GM18861 (cell line): ENCODE results near the gene C10orf67.
"Not testable (repeated sequence)": the region's sequence is repeated elsewhere in the genome, so short reads cannot be mapped to it uniquely, and the experiment has no call there.

Experiments
- ATAC-seq: cut with Tn5 transposase; IDR thresholded peaks from one replicate; pipeline ENCODE4 v1.9.1; 2021; ENCODE audit not compliant: unreplicated experiment

Gene C10orf67

DNA sequence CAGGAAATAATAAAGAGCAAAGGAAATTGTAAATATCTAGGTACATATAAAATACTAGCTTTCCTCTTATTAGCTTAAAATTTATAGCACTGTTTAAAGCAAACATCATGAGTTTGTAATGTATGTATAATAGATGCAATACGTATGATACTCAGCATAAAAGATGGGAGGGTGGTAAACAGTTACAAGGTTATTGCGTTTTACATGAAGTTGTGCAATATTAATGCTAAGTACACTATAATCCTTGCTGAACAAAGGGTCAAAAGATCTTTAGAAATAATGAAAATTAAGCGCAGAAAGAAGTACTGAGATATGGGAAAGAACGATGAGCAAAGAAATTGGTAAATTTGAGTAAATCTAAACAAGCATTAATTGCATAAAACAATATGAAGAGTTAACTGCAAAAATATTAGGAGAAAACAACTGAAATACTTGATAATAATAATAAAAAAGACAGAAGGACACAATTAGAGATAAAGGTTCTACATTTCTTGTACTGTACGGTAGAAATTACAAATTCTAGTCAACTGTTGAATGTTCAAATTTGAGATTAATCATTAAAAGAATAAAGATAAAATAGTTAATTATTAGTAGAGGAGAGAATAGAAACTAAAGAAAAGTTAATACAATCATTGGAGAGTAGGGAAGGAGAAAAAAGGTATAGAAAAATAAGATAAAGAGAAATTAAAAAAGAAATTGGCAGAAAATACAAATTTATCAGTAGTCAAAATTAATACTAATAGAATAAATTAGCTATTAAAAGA, 17.9 kb downstream of the C10orf67 start:
- no peak for ATAC-seq

DNA sequence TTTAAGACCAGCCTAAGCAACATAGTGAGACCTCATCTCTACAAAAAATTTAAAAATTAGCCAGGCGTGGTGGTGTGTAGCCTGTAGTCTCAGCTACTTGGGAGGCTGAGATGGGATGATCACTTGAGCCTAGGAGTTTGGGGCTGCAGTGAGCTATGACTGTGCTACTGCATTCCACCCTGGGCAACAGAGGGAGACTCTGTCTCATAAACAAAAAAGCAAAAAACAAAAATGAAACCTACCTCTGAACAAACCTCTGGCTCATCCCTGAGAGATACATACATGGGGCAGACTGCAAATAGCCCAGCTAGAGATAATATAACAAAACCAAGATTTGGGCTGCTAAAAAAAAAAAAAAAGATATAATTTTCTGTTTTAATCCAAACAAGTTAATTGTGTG, 19.5 kb downstream of the C10orf67 start:
- ATAC-seq, result peak; percentile 97

DNA sequence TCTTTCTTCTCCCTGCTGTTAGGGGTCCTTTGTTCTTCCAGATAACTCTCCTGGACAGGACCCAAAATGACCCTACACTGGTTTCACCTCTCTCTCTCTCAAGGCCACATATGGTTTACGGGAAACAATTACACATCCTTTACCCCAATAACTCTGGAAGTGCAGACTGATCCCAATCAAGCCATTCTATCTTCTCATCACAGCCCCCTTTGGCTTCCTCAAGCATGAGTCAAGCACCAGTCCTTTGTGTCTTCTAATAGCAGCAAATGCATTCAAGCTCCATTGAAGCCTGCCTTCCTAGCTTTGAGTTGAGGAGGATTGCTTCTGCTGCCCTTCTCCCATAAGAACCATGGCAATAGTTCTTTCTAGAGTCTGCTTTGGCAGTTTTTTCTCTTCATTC, 20.2 kb downstream of the C10orf67 start:
- ATAC-seq, result no peak

DNA sequence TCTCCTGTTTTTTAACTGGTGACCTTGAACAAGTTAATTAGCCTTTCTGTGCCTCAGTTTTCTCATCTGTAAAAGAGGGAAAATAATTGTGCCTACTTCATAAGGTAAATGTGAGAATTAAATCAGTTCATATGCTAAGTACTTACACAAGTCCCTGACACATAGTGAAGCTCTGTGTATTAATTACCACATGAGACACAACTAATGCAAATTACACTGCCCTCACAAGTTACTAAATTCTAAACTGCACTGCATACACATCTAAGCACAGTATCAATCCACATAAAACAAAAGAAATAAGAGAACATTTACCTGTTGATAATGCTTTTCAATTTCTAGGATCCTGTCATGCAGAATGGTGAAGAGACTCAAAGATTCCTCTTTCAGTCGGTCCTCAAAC, 22.5 kb downstream of the C10orf67 start:
- ATAC-seq, result no peak

DNA sequence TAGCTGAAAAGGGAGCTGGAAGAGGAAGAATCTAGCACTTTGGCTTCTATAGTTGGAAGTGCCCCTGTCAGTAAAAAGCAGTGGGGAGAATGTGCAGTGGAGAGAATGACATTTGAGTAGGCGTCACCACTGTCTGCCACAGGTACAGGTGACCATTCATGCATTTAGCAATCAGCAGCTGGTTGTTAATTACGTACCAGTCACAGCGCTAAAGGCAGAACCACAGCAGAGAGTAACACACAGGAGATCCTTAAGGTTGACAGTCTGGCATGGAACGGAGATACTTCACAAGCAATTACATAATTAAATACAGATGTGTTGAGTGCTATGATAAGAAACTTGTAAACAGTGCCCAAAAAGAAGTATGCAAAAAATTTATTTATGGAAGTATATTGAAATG, 24.8 kb downstream of the C10orf67 start:
- ATAC-seq, result no peak

DNA sequence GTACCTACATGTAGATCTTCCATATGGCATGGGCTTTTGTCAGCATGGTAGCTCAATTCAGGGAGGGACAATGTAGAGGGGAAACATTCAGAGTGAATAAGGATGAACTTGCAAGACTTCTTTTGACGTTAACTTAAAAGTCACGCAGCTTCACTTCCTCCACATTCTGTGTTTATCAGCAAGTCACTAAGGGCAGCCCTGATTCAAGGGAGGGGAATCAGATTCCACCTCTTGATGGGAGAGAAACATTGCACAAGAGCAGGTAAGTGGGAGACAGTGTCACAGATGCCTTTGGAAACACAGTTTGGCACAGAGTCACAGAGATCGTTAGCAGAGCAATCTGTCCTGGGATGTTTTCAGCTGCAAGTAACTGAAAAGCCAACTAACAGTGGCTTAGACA, 26.2 kb downstream of the C10orf67 start:
- no peak for ATAC-seq

DNA sequence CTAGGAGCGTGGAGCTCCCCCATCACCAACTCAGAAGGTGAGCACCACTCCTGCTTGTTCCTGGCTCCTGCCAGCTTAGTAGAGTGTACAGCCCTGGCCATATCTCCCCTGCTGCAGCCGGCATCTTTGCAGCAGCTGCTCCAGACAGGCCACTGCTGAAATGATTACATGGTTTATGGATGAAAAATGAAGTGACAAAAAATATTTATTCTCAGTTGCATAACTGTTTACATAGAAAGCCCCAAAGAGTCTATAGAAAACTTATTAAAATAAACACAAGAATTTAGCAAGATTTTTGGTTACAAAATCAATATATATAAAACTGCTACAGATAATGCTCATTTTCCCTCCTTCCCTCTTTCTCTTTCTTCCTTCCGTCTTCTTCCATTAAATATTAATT, 27.2 kb downstream of the C10orf67 start:
- ATAC-seq, result no peak

DNA sequence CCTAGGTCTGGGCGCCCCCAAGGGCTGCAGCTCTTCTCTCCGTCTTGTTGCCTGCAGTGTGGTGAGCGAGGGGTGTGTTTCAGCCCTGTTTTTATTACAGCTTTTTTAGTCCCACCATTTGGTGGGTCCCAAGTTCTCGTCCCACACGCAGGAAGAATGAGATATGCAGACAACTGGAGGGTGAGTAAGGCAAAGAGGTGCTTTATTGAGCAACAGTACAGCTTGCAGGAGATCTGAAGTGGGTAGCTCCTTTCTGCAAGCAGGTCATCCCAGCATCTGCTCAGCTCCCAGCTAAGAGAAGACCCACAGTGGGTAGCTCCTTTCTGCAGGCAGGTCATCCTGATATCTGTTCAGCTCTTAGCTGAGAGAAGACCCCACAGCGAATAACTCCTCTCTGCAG, 28.2 kb downstream of the C10orf67 start:
- ATAC-seq, result no peak

DNA sequence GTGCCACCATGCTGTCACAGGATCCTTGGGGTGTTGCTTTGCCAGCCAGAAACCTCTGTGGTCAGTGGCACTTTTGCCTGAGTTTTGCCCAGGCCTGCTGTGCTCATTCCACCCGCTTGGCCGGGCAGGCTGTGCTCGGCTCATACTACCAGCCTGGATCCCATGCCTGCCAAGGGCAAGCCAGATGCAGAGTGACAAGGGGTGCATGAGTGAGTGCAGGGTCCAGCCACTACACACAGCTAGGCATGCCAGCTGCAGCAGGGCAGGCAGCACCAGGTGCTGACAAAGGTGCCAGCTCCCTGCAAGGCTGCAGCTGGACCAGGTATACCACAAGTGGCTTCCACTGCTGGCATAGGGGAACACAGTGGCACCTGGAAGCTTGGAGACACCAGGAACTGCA, 28.6 kb downstream of the C10orf67 start:
- no peak for ATAC-seq

DNA sequence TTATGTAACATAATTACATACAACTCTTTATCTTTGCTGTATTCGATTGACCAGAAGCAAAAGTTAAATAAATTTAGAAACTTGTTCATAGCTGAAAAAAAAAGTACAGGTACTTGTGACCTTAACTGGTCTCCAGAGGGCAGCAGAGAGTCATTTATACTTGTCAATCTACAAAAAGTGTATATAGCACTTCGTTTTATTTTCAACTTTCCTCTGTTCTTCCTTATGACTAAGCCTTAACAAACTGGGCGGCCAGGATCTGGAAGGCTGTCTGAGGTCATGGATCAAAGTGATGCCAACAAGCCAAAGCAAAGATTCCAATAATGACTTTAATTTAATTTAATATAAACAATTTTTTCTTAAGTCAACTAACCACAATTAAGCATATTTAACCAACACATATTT, 29.8 kb downstream of the C10orf67 start:
- ATAC-seq, result peak; percentile 56

DNA sequence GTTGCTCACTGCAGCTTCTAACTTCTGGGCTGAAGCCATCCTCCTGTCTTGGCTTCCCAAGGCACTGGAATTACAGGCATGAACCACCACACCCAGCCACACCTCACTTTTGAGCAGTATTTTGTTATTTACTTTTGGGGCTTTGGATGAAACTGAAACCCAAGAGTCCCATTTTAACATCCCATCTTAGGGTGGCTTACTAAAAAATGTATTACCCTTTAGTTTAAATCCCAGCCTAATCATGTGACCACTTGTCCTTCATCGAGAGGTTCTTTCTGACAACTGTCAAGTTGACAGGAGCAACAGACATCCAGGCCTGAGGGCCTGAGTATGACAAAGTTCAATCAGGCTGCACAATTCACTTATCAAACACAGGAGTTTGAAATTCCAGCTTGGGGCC, 33.6 kb downstream of the C10orf67 start:
- ATAC-seq, result no peak

DNA sequence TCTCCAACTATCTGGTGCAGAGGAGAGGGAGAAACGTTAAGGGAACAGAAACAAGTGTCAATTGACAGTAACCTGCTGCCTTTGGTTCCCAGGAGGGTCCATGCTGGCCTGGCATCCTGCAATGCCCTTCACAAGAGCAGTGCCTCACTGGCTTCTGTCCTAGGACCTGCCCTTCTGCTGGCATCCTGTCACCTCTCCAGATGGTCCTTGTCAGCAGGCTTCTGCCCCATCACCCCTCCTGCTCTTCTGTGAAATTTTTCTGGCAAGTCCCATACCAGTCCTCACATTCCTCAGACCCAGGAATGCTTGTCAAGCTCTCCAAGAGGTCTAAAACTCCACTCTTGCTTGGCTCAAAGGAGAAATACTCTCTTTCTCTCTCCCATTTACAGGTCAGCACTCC, 34.2 kb downstream of the C10orf67 start:
- no peak for ATAC-seq

DNA sequence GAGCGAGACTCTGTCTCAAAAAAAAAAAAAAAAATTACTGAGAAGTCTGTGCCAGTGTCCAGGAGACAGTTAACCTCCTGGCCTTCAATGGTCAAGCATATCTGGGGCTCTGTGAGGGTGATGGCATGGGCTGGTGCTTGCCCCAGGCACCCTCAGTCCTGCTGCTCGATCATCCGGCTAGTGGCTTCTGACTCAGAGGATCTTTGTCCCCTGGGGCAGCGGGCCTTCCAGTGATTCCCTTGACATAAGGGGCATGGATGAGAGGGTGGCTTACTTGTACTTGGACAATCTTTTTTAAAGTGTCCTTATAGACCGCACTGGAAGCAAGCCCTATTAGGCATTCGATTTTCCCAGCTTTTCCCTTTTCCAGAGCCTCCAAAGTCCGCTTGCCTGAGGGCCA, 44.6 kb downstream of the C10orf67 start:
- ATAC-seq, result not testable (repeated sequence)

DNA sequence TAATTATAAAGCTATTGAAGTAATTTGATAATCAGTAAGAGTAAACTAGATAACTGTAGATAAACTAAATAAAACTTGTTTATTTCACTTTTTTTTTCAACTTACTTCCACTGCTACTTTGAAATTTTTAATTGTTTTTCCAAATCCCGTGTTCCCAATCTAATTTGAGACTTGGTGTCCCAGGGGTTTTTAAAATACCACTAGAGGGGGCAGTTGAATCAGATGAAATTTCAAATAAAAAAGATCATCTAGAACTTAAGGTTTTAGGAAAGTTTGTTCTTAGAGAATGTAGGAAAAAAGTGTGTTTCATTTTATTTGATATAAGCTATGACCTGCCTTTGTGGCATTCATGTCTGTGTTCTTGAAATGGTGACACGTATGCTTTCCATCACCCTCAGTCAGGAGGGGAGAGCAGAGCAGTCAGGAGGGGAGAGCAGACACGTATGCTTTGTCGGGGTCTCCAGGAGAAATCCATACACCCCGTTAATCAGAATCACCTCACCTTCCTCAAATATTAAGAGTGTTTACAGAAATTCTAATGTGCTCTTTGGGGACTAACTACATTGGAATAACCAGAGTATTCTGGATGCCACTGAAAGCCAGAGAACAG, 49.9 kb downstream of the C10orf67 start:
- no peak for ATAC-seq

DNA sequence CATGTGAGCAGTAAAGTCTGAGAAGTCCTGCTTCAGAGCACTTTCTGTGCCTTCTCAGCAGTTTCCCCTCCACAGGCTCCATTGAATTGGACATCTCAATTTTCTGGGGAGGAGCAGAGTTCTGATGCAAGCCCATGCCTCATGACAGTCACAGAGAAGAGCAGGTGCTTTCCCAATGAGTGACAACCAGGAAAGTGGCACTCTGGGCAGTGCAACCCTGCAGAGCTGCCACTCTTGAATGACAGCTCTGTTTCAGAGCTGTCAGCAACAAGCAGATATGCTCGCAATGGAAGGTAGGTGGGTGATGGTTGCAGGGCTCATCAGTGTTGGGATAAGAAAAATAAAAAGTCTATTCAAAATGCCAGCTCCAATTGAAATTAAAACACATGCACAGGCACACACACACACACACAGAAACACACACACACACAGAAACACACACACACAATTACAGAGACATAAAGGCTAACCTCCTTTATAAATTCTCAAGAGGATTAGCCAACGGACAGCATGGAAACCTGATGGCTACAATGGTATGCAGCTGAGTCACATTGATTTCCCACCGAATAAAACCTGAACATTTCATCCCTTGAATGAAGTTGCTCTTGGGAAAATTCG, 50.5 kb downstream of the C10orf67 start:
- no peak for ATAC-seq

DNA sequence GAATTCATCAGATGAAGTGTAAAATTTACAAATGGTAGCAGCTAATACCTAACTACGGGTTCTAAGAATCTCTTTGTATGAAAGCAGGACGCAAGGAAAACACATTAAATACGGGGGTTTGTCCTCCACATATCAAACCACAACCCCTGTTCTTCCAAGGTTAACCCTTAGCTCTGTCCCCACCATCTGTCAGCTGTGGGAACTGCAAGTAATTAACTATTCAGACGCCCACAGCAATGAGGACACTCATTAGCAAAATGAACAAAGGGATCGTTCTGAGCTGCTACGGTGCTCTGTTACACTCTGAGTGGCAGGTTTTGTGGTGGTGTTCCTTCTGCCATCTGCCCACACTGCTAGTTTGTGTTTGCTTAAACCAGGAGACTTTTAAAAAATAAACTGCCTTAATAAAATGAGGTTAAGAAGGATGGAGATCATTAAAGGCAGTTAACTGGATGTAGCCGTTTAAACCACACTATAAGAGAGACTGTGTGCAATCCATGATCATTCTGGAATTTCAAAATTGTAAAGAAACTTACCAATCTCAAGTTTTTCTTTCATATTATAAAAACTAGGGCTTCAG, 51.4 kb downstream of the C10orf67 start:
- ATAC-seq, result peak; percentile 96

DNA sequence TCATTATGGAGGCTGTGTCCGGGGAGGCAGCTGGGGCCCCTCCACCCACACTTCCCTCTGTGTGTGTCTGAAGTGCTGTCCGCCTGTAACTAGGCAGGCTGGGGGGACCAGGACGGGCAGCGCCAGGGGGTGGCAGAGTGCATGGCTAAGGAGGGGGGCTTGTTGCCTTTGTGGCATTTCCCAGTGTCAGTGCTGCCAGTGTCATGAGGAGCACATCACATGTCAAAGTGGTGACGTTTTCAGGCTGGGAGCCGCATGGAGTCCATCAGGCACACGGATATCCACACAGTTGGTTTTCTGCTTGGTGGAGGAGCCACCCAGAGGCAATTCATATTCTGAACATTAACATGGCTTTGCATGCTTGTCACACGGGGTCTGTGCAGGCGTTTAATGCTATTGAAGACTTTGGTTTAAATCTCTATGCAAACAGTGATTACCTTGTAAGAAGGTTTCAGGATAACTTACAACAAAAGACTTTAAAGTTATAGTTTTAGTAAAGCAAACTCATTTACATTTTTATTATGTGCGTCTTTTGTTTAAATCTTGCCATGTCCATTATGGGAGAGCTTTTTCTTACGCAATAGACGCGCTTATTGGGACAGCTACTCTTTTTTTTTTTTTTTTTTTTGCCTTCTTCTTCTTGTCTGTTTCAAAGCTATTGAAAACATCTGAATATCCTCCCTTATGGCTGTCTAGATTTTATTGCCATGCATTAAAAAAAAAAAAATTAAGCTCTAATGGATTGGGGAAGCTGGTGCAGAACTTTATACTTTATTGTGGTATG, 52.9 kb downstream of the C10orf67 start:
- no peak for ATAC-seq

DNA sequence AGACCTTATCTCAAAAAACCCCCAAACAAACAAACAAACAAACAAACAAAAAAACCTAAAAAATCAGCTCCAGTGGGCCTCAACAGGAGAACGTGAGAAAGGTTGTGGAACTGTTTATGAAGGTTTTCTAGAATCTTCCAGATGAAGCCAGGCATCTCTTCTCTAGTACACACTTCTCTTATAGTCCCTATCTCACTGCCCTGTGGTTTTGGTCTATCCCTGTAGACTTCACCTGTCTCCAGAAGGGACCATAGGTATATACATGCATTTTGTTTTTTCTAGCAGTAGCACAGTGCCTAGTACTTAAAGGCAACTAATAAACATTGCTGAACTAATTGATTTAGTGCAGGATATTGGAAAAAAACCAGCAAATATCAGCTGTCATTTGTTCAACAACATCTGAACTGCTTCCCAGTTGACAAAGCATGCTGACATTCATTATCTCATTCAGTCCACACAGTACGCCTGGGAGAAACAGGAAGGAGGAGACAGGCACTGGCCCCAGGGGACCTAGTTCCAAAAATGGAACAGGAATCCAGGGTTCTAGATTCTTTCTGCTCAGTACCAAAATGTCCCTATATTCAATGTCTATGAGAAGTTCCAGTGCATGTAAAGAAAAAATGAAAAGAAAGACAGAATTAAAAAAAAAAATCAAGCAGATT, 59.8 kb downstream of the C10orf67 start:
- no peak for ATAC-seq

DNA sequence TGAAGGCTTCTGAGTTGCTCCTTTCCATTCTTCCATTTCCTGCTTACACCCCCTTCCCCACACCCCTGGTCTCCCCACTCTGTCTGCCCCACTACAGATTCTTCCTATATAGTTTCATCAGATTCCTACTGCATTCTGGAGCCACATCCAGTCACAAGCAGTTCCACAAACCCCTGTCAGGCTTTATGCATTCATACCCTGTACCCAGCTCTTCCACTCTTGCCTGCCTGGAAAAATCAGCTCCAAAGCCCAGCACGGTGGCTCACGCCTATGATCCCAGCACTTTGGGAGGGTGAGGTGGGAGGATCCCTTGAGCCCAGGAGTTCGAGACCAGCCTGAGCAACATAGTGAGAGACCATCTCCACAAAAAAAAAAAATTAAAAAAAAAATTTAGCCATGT, 60.4 kb downstream of the C10orf67 start:
- no peak for ATAC-seq

DNA sequence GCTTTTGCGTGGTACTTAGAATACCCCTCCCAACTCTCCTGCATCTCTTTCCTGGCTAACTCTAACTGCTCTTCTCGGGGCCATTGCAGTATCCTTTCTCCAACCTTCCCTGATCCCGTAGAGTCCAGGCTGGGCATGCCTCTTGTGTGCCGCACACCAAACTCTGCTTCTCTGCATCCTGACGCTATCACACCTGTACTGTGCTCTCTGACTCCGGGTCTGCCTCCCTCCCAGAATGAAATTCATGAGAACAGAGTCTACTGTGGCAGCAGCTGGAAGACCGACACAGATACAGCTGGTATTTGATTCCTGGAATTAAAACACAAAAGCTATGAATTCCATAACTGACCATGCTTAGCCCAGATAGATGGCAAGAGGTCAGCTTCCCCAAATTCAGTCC, 60.9 kb downstream of the C10orf67 start:
- ATAC-seq, result no peak

DNA sequence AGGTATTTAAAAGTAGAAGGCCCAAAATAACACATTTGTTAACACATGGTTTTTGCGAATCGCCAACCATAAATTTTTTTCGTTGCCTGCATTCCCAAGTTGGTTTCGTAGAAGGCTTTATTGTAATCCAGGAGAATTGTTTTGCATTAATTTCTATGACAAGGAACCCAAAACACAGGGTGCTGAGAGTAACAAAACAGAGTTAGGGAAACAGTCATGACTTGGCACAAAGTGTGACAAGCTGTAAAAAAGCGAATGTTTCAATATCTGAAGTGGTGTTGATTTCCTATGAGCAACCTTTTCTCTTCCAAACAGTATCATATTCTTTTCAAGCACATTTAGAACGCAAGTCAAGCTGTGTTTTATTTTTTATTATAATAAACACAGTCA, 63.6 kb downstream of the C10orf67 start:
- no peak for ATAC-seq
